ENCODE data around the gene TMEM131. TPM values are rescaled to one million over a fixed set of nuclear protein-coding genes. Genes with fewer than 3 reads are reported as not detected.
"Not testable (repeated sequence)": the region's sequence is repeated elsewhere in the genome, so short reads cannot be mapped to it uniquely, and the experiment has no call there.

The TMEM131 gene
- total RNA-seq, 1 donor from 2014 or later = 35.3 TPM

DNA sequence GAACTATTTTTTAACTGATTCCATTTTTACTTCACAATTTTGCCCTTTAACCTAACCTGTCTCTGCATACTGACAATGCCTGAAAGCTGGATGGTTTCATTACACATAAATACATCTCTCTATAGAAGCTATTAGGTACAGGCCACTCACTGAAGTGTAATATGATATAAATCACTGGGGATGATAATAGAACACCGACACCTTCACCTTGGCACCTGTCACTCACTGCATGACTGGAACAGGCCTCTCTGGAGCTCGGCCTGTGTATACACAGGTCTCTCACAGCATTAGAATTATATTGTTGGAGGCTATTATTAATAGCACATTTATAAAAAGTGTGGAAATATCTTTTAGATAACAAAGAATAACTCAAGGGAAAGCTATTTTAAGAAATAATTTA lies 138.2 kb downstream of the TMEM131 start:
- no peak overlapping the region for H3K4me2 ChIP-seq (ENCODE audit: low read length)
- TF ChIP-seq EZH2 (IDR thresholded peaks at IDR 0.05; ENCODE audit: insufficient read depth, low read length) = no peak
- TF ChIP-seq, protein P1, sequence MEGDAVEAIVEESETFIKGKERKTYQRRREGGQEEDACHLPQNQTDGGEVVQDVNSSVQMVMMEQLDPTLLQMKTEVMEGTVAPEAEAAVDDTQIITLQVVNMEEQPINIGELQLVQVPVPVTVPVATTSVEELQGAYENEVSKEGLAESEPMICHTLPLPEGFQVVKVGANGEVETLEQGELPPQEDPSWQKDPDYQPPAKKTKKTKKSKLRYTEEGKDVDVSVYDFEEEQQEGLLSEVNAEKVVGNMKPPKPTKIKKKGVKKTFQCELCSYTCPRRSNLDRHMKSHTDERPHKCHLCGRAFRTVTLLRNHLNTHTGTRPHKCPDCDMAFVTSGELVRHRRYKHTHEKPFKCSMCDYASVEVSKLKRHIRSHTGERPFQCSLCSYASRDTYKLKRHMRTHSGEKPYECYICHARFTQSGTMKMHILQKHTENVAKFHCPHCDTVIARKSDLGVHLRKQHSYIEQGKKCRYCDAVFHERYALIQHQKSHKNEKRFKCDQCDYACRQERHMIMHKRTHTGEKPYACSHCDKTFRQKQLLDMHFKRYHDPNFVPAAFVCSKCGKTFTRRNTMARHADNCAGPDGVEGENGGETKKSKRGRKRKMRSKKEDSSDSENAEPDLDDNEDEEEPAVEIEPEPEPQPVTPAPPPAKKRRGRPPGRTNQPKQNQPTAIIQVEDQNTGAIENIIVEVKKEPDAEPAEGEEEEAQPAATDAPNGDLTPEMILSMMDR (IDR thresholded peaks at IDR 0.05; ENCODE audit: insufficient read depth, low read depth, low read length) = no peak
- H3K4me3 ChIP-seq (ENCODE audit: insufficient read depth, low read depth, low read length) = no peak overlapping the region
- Mint-ChIP-seq H3K36me3 (ENCODE audit: low read depth, unreplicated experiment) (peaks cover 13% of the 10 kb centered on the region), H3K4me3 (ENCODE audit: unreplicated experiment) (no peak overlapping the region), H3K27ac (ENCODE audit: unreplicated experiment) (no peak overlapping the region), H3K9me3 (ENCODE audit: unreplicated experiment) (no peaks in the 10 kb centered on the region), H3K27me3 (ENCODE audit: low read depth, unreplicated experiment) (no peaks in the 10 kb centered on the region), H3K4me1 (ENCODE audit: low read depth, unreplicated experiment) (no peaks in the 10 kb centered on the region)
- peaks cover 2% of the 10 kb centered on the region for H4K20me1 ChIP-seq (ENCODE audit: insufficient read depth, low read length)
- no peak for DNase-seq (ENCODE audit: low read depth)
- H3K9ac ChIP-seq (ENCODE audit: low read length) = no peak overlapping the region
- H3K27ac ChIP-seq (ENCODE audit: low read depth, low read length) = no peak overlapping the region
- no peaks in the 10 kb centered on the region for H3K27me3 ChIP-seq (ENCODE audit: insufficient read depth, low read length)
- no peak overlapping the region for H2AFZ ChIP-seq (ENCODE audit: low read depth, low read length)
- peaks cover 3% of the 10 kb centered on the region for H3K36me3 ChIP-seq (ENCODE audit: insufficient read depth, low read length)
- no peak for FAIRE-seq
- H3K9me3 ChIP-seq (ENCODE audit: insufficient read depth, low read depth, low read length) = no peaks in the 10 kb centered on the region
- H3K79me2 ChIP-seq (ENCODE audit: insufficient read depth, low read length) = peaks cover 3% of the 10 kb centered on the region
- no peaks in the 10 kb centered on the region for H3K4me1 ChIP-seq (ENCODE audit: insufficient read depth, low read length)

DNA sequence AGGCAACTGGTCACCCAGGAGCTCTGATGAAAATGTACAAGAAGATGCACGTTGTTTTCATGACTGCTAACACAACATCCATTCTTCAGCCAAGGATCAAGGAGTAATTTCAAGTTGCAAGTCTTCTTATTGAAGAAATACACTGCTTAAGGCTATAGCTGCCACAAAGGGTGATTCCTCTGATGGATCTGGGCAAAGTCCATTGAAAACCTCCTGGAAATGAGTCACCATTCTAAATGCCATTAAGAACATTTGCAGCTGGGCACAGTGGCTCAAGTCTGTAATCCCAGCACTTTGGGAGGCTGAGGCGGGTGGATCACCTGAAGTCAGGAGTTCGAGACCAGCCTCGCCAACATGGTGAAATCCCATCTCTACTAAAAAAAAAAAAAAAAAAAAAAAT lies 142.7 kb downstream of the TMEM131 start:
- not testable (repeated sequence) for H3K4me3 Mint-ChIP-seq (ENCODE audit: unreplicated experiment); H3K4me1 ChIP-seq (ENCODE audit: insufficient read depth, low read length); H3K27ac ChIP-seq (ENCODE audit: low read depth, low read length); H3K36me3 Mint-ChIP-seq (ENCODE audit: low read depth, unreplicated experiment); H3K9me3 Mint-ChIP-seq (ENCODE audit: unreplicated experiment); H3K79me2 ChIP-seq (ENCODE audit: insufficient read depth, low read length); H3K27me3 ChIP-seq (ENCODE audit: insufficient read depth, low read length); H3K36me3 ChIP-seq (ENCODE audit: insufficient read depth, low read length); H3K4me3 ChIP-seq (ENCODE audit: insufficient read depth, low read depth, low read length); H3K27ac Mint-ChIP-seq (ENCODE audit: unreplicated experiment); H3K4me2 ChIP-seq (ENCODE audit: low read length); FAIRE-seq; H2AFZ ChIP-seq (ENCODE audit: low read depth, low read length); H3K9me3 ChIP-seq (ENCODE audit: insufficient read depth, low read depth, low read length); H3K27me3 Mint-ChIP-seq (ENCODE audit: low read depth, unreplicated experiment); H3K9ac ChIP-seq (ENCODE audit: low read length)
- peaks cover 21% of the 10 kb centered on the region for H3K4me1 Mint-ChIP-seq (ENCODE audit: low read depth, unreplicated experiment)
- DNase-seq (ENCODE audit: low read depth) = peak; percentile 2
- peaks cover 15% of the 10 kb centered on the region for H4K20me1 ChIP-seq (ENCODE audit: insufficient read depth, low read length)

DNA sequence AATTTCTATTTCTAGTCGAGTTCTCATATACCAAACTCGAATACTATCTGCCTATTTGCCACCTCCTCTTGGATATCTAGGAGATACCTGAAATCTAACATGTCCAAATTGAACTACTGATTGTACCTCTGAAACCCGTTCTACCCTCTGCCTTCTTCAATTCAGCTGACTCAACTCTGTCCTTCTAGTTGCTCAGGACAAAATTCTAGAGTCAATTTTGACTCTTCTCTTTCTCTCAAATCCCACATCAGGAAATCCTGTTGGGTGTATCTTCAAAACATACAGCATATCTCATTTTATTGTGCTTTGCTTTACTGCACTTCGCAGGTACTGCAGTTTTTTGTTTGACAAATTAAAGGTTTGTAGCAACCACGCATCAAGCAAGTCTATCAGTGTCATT lies 144.6 kb downstream of the TMEM131 start:
- H3K79me2 ChIP-seq (ENCODE audit: insufficient read depth, low read length) = peaks cover 7% of the 10 kb centered on the region
- H3K27ac ChIP-seq (ENCODE audit: low read depth, low read length) = no peak overlapping the region
- no peaks in the 10 kb centered on the region for H3K9me3 ChIP-seq (ENCODE audit: insufficient read depth, low read depth, low read length)
- H2AFZ ChIP-seq (ENCODE audit: low read depth, low read length) = no peak overlapping the region
- peaks cover 9% of the 10 kb centered on the region for H3K4me1 ChIP-seq (ENCODE audit: insufficient read depth, low read length)
- TF ChIP-seq, protein P1 (IDR thresholded peaks at IDR 0.05; ENCODE audit: insufficient read depth, low read depth, low read length) = no peak
- no peak for TF ChIP-seq EZH2 (IDR thresholded peaks at IDR 0.05; ENCODE audit: insufficient read depth, low read length)
- no peaks in the 10 kb centered on the region for H3K9me3 Mint-ChIP-seq (ENCODE audit: unreplicated experiment)
- FAIRE-seq = no peak
- peaks cover 4% of the 10 kb centered on the region for H3K36me3 Mint-ChIP-seq (ENCODE audit: low read depth, unreplicated experiment)
- H3K36me3 ChIP-seq (ENCODE audit: insufficient read depth, low read length) = no peaks in the 10 kb centered on the region
- no peak overlapping the region for H3K4me3 ChIP-seq (ENCODE audit: insufficient read depth, low read depth, low read length)
- no peaks in the 10 kb centered on the region for H3K27me3 ChIP-seq (ENCODE audit: insufficient read depth, low read length)
- H4K20me1 ChIP-seq (ENCODE audit: insufficient read depth, low read length) = peaks cover 15% of the 10 kb centered on the region
- no peaks in the 10 kb centered on the region for H3K27me3 Mint-ChIP-seq (ENCODE audit: low read depth, unreplicated experiment)
- H3K4me3 Mint-ChIP-seq (ENCODE audit: unreplicated experiment) = no peak overlapping the region
- H3K9ac ChIP-seq (ENCODE audit: low read length) = no peak overlapping the region
- no peak overlapping the region for H3K27ac Mint-ChIP-seq (ENCODE audit: unreplicated experiment)
- peaks cover 23% of the 10 kb centered on the region for H3K4me1 Mint-ChIP-seq (ENCODE audit: low read depth, unreplicated experiment)
- no peak for DNase-seq (ENCODE audit: low read depth)
- H3K4me2 ChIP-seq (ENCODE audit: low read length) = no peak overlapping the region

Measured in astrocyte (in vitro differentiated cells and primary cell).